Kidney (tissue), 14 donors: ENCODE measurements around the gene ATG2B. TPM values are rescaled to one million over a fixed set of nuclear protein-coding genes. Genes with fewer than 3 reads are reported as not detected.

Experiments used
- DNase-seq, 5 donors: peaks; one replicate each; pipeline ENCODE4 v3.0.0-alpha.2; 2013 to 2020
- FAIRE-seq: peaks from 2 replicates; lab custom pipeline; 2012; peaks lifted over from hg19 to GRCh38; lab: Jason Lieb, UNC
- H3K27ac ChIP-seq, 2 donors: one replicate each; pipeline ENCODE4 v1.7.0; 2013; ENCODE audit warnings: low read depth in 2 of 2, low read length in 2 of 2, inconsistent platforms in 1 of 2
- H3K27me3 ChIP-seq: one replicate; pipeline ENCODE4 v1.7.1; 2013; ENCODE audit warnings: low read length, inconsistent platforms; ENCODE audit not compliant: control insufficient read depth, insufficient read depth
- H3K36me3 ChIP-seq, 3 donors: one replicate each; pipeline versions ENCODE4 v1.7.0 to v1.7.1; 2013; ENCODE audit warnings: low read length in 3 of 3, control low read depth in 1 of 3, inconsistent platforms in 1 of 3; ENCODE audit not compliant: insufficient read depth in 3 of 3, control insufficient read depth in 2 of 3
- H3K4me1 ChIP-seq, 3 donors: one replicate each; pipeline versions ENCODE4 v1.7.0 to v1.7.1; 2013; ENCODE audit warnings: low read length in 3 of 3, inconsistent platforms in 1 of 3, low read depth in 1 of 3; ENCODE audit not compliant: control insufficient read depth in 2 of 3, insufficient read depth in 2 of 3
- H3K4me3 ChIP-seq, 3 donors: one replicate each; pipeline versions ENCODE4 v1.7.0 to v1.8.1; 2013; ENCODE audit warnings: low read length in 3 of 3, control low read depth in 1 of 3, inconsistent platforms in 1 of 3
- H3K9ac ChIP-seq, 3 donors: one replicate each; pipeline versions ENCODE4 v1.7.0 to v1.7.1; 2013; ENCODE audit warnings: low read length in 3 of 3, control low read depth in 1 of 3, inconsistent platforms in 1 of 3
- H3K9me3 ChIP-seq, 3 donors: one replicate each; pipeline versions ENCODE4 v1.7.0 to v1.7.1; 2013; ENCODE audit warnings: low read length in 3 of 3, control low read depth in 1 of 3, inconsistent platforms in 1 of 3; ENCODE audit not compliant: control insufficient read depth in 2 of 3, insufficient read depth in 1 of 3
- intact Hi-C: fragments of 100-400 bp; cut with DNase I; formaldehyde crosslinking; loops from one replicate; pipeline ENCODE4 v1.11.1; 2022
- polyA plus RNA-seq: library from polyadenylated mRNA; stranded (reverse); fragments of 350-450 nt; fragmentation: Illumina TruSeq; extraction: RNeasy Lipid Tissue Mini Kit (QIAGEN cat#74804); gene quantifications from one replicate; pipeline ENCODE4 v1.2.3, GENCODE V29; 2014; ENCODE audit warnings: low read depth, low replicate concordance; ENCODE audit not compliant: insufficient read depth
- total RNA-seq: library from RNA; stranded (reverse); fragmentation: NEBNext Ultra II Directional; extraction: Animal tissue kit (Norgen Biotek cat#: 25700); gene quantifications from one replicate; pipeline ENCODE4 v1.2.1, GENCODE V29; 2021
- TF ChIP-seq, protein P1 (sequence below): IDR thresholded peaks from 3 replicates; pipeline ENCODE4 v1.5.1; 2012; ENCODE audit warnings: mild to moderate bottlenecking, moderate library complexity, borderline replicate concordance; ENCODE audit not compliant: insufficient read depth; ENCODE audit errors: extremely low read depth
- donor health status: control.
- donor health status: control.
- donor health status: control.
- donor health status: control.
- donor health status: control.
- donor health status: DM: yes; HTN: yes; CAD: no.
- donor health status: Normal renal cell carcinoma (clear cell type).

The ATG2B gene
- total and polyA plus RNA-seq, 2 donors from 2014 or later = 3.8 to 35.8 TPM

DNA sequence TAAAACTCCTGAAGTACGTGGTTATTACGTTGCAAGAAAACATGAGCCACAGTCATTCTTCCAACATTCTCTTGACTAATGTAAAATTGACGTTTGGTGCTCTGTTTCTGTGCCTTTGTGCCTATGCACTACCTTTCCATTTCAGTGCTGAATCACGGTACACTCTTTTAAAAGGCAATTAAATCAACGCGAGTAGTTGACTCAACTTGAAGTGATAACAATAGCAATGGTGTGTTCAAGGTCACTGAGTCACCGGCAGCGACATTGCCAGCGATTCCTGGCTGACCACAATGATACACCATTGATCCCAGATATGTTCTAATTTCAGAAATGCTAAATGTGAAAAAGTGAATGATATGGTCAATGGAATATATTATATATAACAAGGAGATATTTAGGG, 46.6 kb upstream of the ATG2B start:
- no peak overlapping the region for H3K9ac ChIP-seq
- intact Hi-C loops = loop anchor here (10.0 kb wide), 1 partner anchor 105 kb away; no protein-coding TSS in a partner anchor
- H3K36me3 ChIP-seq = no peaks in the 10 kb centered on the region
- DNase-seq (no peak), FAIRE-seq (no peak)
- H3K9me3 ChIP-seq = no peaks in the 10 kb centered on the region
- TF ChIP-seq, protein P1, sequence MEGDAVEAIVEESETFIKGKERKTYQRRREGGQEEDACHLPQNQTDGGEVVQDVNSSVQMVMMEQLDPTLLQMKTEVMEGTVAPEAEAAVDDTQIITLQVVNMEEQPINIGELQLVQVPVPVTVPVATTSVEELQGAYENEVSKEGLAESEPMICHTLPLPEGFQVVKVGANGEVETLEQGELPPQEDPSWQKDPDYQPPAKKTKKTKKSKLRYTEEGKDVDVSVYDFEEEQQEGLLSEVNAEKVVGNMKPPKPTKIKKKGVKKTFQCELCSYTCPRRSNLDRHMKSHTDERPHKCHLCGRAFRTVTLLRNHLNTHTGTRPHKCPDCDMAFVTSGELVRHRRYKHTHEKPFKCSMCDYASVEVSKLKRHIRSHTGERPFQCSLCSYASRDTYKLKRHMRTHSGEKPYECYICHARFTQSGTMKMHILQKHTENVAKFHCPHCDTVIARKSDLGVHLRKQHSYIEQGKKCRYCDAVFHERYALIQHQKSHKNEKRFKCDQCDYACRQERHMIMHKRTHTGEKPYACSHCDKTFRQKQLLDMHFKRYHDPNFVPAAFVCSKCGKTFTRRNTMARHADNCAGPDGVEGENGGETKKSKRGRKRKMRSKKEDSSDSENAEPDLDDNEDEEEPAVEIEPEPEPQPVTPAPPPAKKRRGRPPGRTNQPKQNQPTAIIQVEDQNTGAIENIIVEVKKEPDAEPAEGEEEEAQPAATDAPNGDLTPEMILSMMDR = no peak
- H3K4me3 ChIP-seq = no peak overlapping the region
- no peaks in the 10 kb centered on the region for H3K27me3 ChIP-seq
- H3K4me1 ChIP-seq = no peaks in the 10 kb centered on the region
- H3K27ac ChIP-seq = no peak overlapping the region

DNA sequence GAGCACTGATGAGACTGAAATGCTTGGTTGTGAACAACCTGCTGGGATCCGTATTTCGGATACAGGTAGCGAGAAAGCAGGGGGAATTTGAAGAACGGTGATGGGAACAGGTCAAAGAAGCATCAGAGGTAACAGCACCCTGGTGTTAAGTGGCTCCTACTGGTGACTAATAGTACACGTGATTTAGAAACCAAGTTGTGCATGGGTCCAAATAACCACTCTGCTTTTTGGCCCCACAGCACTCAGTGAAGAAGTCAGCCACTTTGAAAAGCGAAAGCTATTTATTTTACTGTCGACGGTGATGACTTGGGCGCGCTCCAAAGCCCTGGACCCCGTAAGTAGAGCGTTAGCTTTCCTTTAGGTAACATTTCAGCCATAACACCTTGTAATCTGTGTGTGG, 45.5 kb upstream of the ATG2B start:
- Histone ChIP-seq H3K27me3 (no peaks in the 10 kb centered on the region), H3K4me1 (no peaks in the 10 kb centered on the region), H3K9ac (no peak overlapping the region), H3K4me3 (no peak overlapping the region), H3K9me3 (no peaks in the 10 kb centered on the region), H3K36me3 (no peaks in the 10 kb centered on the region), H3K27ac (no peak overlapping the region)
- TF ChIP-seq, protein P1 = no peak
- intact Hi-C loops = no loop called here
- DNase-seq (no peak), FAIRE-seq (no peak)

DNA sequence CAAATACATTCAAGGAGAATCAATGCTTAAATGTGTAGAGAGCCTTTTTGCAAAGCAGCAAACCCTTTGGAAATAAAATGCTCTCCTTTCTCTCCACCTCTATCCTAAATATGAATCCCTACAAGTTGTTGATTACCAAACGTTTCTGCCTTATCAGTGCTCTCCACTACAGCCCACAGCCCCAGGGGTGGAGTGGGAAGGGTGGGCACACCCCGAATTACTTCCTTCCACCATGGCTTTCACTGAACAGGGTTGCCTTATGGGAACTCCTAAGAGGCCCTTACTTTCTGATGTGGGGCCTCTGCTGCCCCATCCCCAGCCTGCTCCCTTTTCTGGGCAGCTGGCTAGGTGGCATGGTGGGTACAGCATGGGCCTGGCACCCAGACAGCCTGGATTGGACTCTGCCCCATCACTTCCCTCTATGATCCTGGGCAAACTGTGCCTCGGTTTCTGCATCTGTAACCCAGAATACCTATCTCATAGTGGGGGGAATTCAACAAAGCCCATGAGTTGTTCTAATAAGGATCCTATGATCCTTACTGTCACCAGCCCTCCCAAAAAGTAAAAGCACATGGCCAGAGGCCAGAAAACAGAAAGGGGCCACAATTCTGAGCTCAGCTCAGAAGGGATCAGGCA, 44.9 kb upstream of the ATG2B start:
- TF ChIP-seq, protein P1 = no peak
- Histone ChIP-seq H3K9me3 (no peaks in the 10 kb centered on the region), H3K36me3 (no peaks in the 10 kb centered on the region), H3K4me3 (no peak overlapping the region), H3K27me3 (no peaks in the 10 kb centered on the region), H3K9ac (no peak overlapping the region), H3K27ac (no peak overlapping the region), H3K4me1 (no peaks in the 10 kb centered on the region)
- intact Hi-C loops = no loop called here
- no peak for FAIRE-seq
- no peak for DNase-seq

DNA sequence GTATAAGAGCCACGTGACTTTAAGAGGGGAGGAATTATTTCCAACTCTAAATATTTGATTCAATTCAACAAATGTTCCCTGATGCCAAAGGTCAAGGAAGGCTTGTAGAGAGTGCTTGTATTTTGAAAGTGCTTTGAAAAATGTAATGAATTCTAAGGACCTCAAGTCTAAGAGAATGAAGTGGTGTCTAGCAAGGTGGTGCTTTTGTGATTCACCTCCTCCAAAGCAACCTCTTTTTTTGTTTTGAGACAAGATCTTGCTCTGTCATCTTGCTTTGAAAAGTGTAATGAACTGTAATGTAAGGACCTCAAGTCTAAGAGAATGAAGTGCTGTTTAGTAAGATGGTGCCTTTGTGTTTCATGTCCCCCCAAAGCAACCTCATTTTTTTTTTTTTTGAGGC, 42.5 kb upstream of the ATG2B start:
- FAIRE-seq = no peak
- TF ChIP-seq, protein P1 = no peak
- Histone ChIP-seq H3K9me3 (no peaks in the 10 kb centered on the region), H3K4me3 (no peak overlapping the region), H3K36me3 (no peaks in the 10 kb centered on the region), H3K27ac (no peak overlapping the region), H3K4me1 (no peaks in the 10 kb centered on the region), H3K9ac (no peak overlapping the region), H3K27me3 (no peaks in the 10 kb centered on the region)
- no peak for DNase-seq
- intact Hi-C loops = no loop called here
